Heart left ventricle (tissue), 13 donors: Measurements from ENCODE around the gene UBE2D1.

ENCODE experiments used
- CTCF ChIP-seq, 12 donors: fragments of 200-600 bp; sonication (generic) in 4 of 12; IDR thresholded peaks; one replicate each; pipeline versions ENCODE4 v1.5.0 to v1.8.0; 2018 to 2022; ENCODE audit warnings: antibody characterized with exemption in 12 of 12, mild to moderate bottlenecking in 5 of 12
- POLR2A ChIP-seq, 2 donors: fragments of 450-650 bp; IDR thresholded peaks; one replicate each; pipeline ENCODE4 v1.6.1; 2017; ENCODE audit warnings: antibody characterized with exemption in 2 of 2, mild to moderate bottlenecking in 2 of 2, moderate library complexity in 2 of 2
- donor health status: ischemic (EF 13 %, LVEDD 7.1; RV severe dilation, severe dysfunction).
- donor health status: DM: no; HTN: yes; CAD: no.
- donor health status: DM: no; HTN: no; CAD: no.
- donor health status: ischemic (EF 25% LVEDD 6.9; RV normal size, moderate dysfunction).
- donor health status: ischemic (EF 25% LVEDD 5.7; RV mildly dilated, moderate dysfunction).
- donor health status: ischemic (EF 35%, LVEDD 5.7; RV mildly dilated, moderate dysfunction).
- donor health status: nonischemic (EF 11% LVEDD 7.7; RV severe dilation, severe dysfunction).
- donor health status: DM: yes; HTN: yes; CAD: no.
- donor health status: PGD.
- donor health status: ischemic (EF 29% LVEDD 5.4; RV normal size, mild dysfunction).
- donor health status: nonischemic (EF 23%, LVEDD 6.1; RV moderate dilation, normal function).

GRCh38 chr10:58291538-58292174 lies 43.1 kb upstream of the UBE2D1 start:
- TF ChIP-seq CTCF (IDR thresholded peaks at IDR 0.05) (peak; percentile 60 to 83 (median 71)), POLR2A (IDR thresholded peaks at IDR 0.05) (no peak)
